H1 (cell line): ENCODE results near the gene NT5DC3. TPM values are rescaled to one million over a fixed set of nuclear protein-coding genes. Genes with fewer than 3 reads are reported as not detected.

Experiments used
- CTCF ChIA-PET: fragments of 300-600 bp; sonication (Branson Sonifier 250); formaldehyde crosslinking; loops from one replicate; lab custom pipeline; 2021; ENCODE audit not compliant: partially characterized antibody; lab: Charles Lee
- POLR2A ChIA-PET: fragments of 300-600 bp; sonication (Branson Sonifier 250); formaldehyde crosslinking; loops from one replicate; lab custom pipeline; 2021; ENCODE audit warnings: inconsistent platforms; ENCODE audit not compliant: partially characterized antibody; lab: Charles Lee
- DNase-seq, 2 experiments: peaks; one replicate each; pipeline versions ENCODE4 v3.0.0 to v3.0.0-alpha.2; 2010 to 2022; ENCODE audit warnings: low spot score in 2 of 2, low read depth in 1 of 2, mixed read lengths in 1 of 2
- FAIRE-seq: peaks from 2 replicates; lab custom pipeline; 2011; peaks lifted over from hg19 to GRCh38; lab: Jason Lieb, UNC
- H2AFZ ChIP-seq: 2 replicates; pipeline ENCODE4 v1.8.1; 2012; ENCODE audit warnings: low read length, inconsistent platforms
- H2AK5ac ChIP-seq: 2 replicates; pipeline ENCODE4 v1.6.1; 2013; ENCODE audit warnings: low read depth, low read length
- H2BK120ac ChIP-seq: replicated peaks from 2 replicates; pipeline ENCODE3; 2013; ENCODE audit warnings: low read depth, low read length, inconsistent platforms
- H2BK12ac ChIP-seq: 2 replicates; pipeline ENCODE4 v1.6.1; 2013; ENCODE audit warnings: low read depth, low read length
- H2BK15ac ChIP-seq: 2 replicates; pipeline ENCODE4 v1.6.1; 2013; ENCODE audit warnings: low read length
- H2BK20ac ChIP-seq: 2 replicates; pipeline ENCODE4 v1.6.1; 2013; ENCODE audit warnings: low read length
- H2BK5ac ChIP-seq: 2 replicates; pipeline ENCODE4 v1.6.1; 2013; ENCODE audit warnings: low read depth, low read length
- H3K14ac ChIP-seq: 2 replicates; pipeline ENCODE4 v1.6.1; 2013; ENCODE audit warnings: inconsistent platforms; ENCODE audit not compliant: insufficient read length
- H3K18ac ChIP-seq: 2 replicates; pipeline ENCODE4 v1.6.1; 2013; ENCODE audit warnings: low read length; ENCODE audit errors: extremely low read depth
- H3K23ac ChIP-seq: 2 replicates; pipeline ENCODE4 v1.6.1; 2013; ENCODE audit warnings: inconsistent platforms; ENCODE audit not compliant: insufficient read length
- H3K23me2 ChIP-seq: 2 replicates; pipeline ENCODE4 v1.6.1; 2013; ENCODE audit warnings: low read depth, low read length
- H3K27ac ChIP-seq: 2 replicates; pipeline ENCODE4 v1.6.1; 2011; ENCODE audit warnings: low read depth, low read length, inconsistent platforms
- H3K27me3 ChIP-seq, 4 experiments: replicated peaks in 1 of 4; 1 replicate in 1 of 4; 2 replicates in 3 of 4; pipeline versions ENCODE4 v1.6.1 to v1.8.1; 2011 to 2013; ENCODE audit warnings: low read length in 3 of 4, mild to moderate bottlenecking in 3 of 4, inconsistent platforms in 2 of 4, mixed read lengths in 2 of 4, moderate library complexity in 1 of 4; ENCODE audit not compliant: control insufficient read depth in 3 of 4, insufficient read depth in 3 of 4; ENCODE audit errors: extremely low read depth in 1 of 4
- H3K36me3 ChIP-seq, 4 experiments: 2 replicates each; pipeline versions ENCODE4 v1.6.1 to v1.8.1; 2011 to 2013; ENCODE audit warnings: mild to moderate bottlenecking in 4 of 4, low read length in 3 of 4, moderate library complexity in 2 of 4, control low read depth in 1 of 4, inconsistent platforms in 1 of 4; ENCODE audit not compliant: insufficient read depth in 4 of 4, control insufficient read depth in 2 of 4
- H3K4ac ChIP-seq: replicated peaks from 2 replicates; pipeline ENCODE3; 2013; ENCODE audit warnings: low read length, low read depth, mixed read lengths, inconsistent platforms; ENCODE audit not compliant: insufficient read length
- H3K4me1 ChIP-seq, 4 experiments: replicated peaks in 1 of 4; 1 replicate in 1 of 4; 2 replicates in 3 of 4; pipeline versions ENCODE4 v1.6.1 to v1.8.1; 2011 to 2013; ENCODE audit warnings: low read length in 3 of 4, inconsistent platforms in 2 of 4, mixed read lengths in 1 of 4; ENCODE audit not compliant: insufficient read depth in 4 of 4, control insufficient read depth in 3 of 4
- H3K4me2 ChIP-seq, 2 experiments: 2 replicates each; pipeline versions ENCODE4 v1.6.1 to v1.8.1; 2011 to 2013; ENCODE audit warnings: low read depth in 2 of 2, low read length in 2 of 2, control low read depth in 1 of 2, inconsistent platforms in 1 of 2, mild to moderate bottlenecking in 1 of 2; ENCODE audit not compliant: insufficient read depth in 1 of 2
- H3K4me3 ChIP-seq, 4 experiments: fragments of 200-600, 300-600 bp in 1 of 4; sonication (generic), shearing (Covaris generic), sonication (Bioruptor Twin) in 1 of 4; 2 replicates each; pipeline versions ENCODE4 v1.5.1 to v1.8.1; 2011 to 2016; ENCODE audit warnings: low read length in 4 of 4, low read depth in 3 of 4, control low read depth in 2 of 4, inconsistent platforms in 2 of 4, mild to moderate bottlenecking in 2 of 4, mixed read lengths in 1 of 4, moderate library complexity in 1 of 4; ENCODE audit not compliant: insufficient read depth in 2 of 4; ENCODE audit errors: extremely low read depth in 1 of 4
- H3K56ac ChIP-seq: replicated peaks from 2 replicates; pipeline ENCODE3; 2013; ENCODE audit warnings: low read depth, mild to moderate bottlenecking, mixed read lengths, low read length, inconsistent platforms; ENCODE audit not compliant: insufficient read length
- H3K79me1 ChIP-seq: 2 replicates; pipeline ENCODE4 v1.6.1; 2013; ENCODE audit warnings: low read depth, low read length, control low read depth
- H3K79me2 ChIP-seq, 2 experiments: 2 replicates each; pipeline versions ENCODE4 v1.6.1 to v1.8.1; 2012 to 2013; ENCODE audit warnings: low read length in 2 of 2, mild to moderate bottlenecking in 2 of 2, inconsistent platforms in 1 of 2; ENCODE audit not compliant: insufficient read depth in 2 of 2, control insufficient read depth in 1 of 2
- H3K9ac ChIP-seq, 4 experiments: replicated peaks in 1 of 4; 1 replicate in 1 of 4; 2 replicates in 3 of 4; pipeline versions ENCODE4 v1.6.1 to v1.8.1; 2011 to 2013; ENCODE audit warnings: low read depth in 3 of 4, low read length in 3 of 4, control low read depth in 2 of 4, mild to moderate bottlenecking in 2 of 4, moderate library complexity in 2 of 4, inconsistent platforms in 1 of 4; ENCODE audit errors: extremely low read depth in 1 of 4
- H3K9me3 ChIP-seq, 2 experiments: 2 replicates each; pipeline versions ENCODE4 v1.6.1 to v1.8.1; 2012 to 2013; ENCODE audit warnings: mild to moderate bottlenecking in 2 of 2, moderate library complexity in 2 of 2, control low read depth in 1 of 2, inconsistent platforms in 1 of 2, low read depth in 1 of 2, low read length in 1 of 2, mixed read lengths in 1 of 2; ENCODE audit not compliant: insufficient read depth in 2 of 2
- H4K20me1 ChIP-seq, 2 experiments: replicated peaks in 1 of 2; 2 replicates each; pipeline versions ENCODE3 to v1.8.1; 2011 to 2013; ENCODE audit warnings: inconsistent platforms in 2 of 2, low read length in 2 of 2, mild to moderate bottlenecking in 1 of 2; ENCODE audit not compliant: insufficient read depth in 2 of 2, control insufficient read depth in 1 of 2
- H4K5ac ChIP-seq: 2 replicates; pipeline ENCODE4 v1.6.1; 2013; ENCODE audit warnings: low read length, low read depth, mixed read lengths, inconsistent platforms; ENCODE audit not compliant: insufficient read length
- H4K8ac ChIP-seq: 2 replicates; pipeline ENCODE4 v1.8.0; 2013; ENCODE audit warnings: mild to moderate bottlenecking, moderate library complexity, low read length, inconsistent platforms; ENCODE audit not compliant: insufficient read depth; ENCODE audit errors: extremely low read depth
- H4K91ac ChIP-seq: replicated peaks from 2 replicates; pipeline ENCODE3; 2013; ENCODE audit warnings: low read length, mixed read lengths, inconsistent platforms; ENCODE audit not compliant: insufficient read length
- WGBS, 2 experiments: shearing (Covaris generic) in 1 of 2; methylation state at CpG; one replicate each; pipeline versions ENCODE4 v1.1.6 to v1.1.7; 2013 to 2015; ENCODE audit warnings: low lambda C conversion rate in 2 of 2, mixed read lengths in 2 of 2, inconsistent platforms in 1 of 2, low coverage in 1 of 2, missing lambda C conversion rate in 1 of 2; ENCODE audit not compliant: insufficient replicate concordance in 2 of 2, insufficient coverage in 1 of 2, insufficient read length in 1 of 2; ENCODE audit errors: extremely low coverage in 1 of 2, missing lambda C conversion rate in 1 of 2; 5-methylcytosine and 5-hydroxymethylcytosine counted together
- polyA plus RNA-seq, 7 experiments: library from polyadenylated mRNA; depleted of rRNA in 3 of 7; stranded (reverse) in 5 of 7; unstranded in 2 of 7; fragments of >200 nt in 5 of 7; fragments of 200-250 nt in 2 of 7; gene quantifications; 1 replicate in 5 of 7; 2 replicates in 1 of 7; 4 replicates in 1 of 7; pipeline versions ENCODE4 v1.2.1 to v1.2.3, GENCODE V29; 2011 to 2013; ENCODE audit warnings: missing spikeins in 2 of 7, mixed read lengths in 2 of 7
- total RNA-seq: library from RNA; stranded (reverse); fragmentation: NEBNext Ultra II Directional; extraction: Animal tissue kit (Norgen Biotek cat#: 25700); gene quantifications from 2 replicates; pipeline ENCODE4 v1.2.1, GENCODE V29; 2021

The NT5DC3 gene
- total and polyA plus RNA-seq, 2 of the 8 experiments (the other 6 are each of a cell fraction or from before 2014, with no cell fraction given) = 5.4 to 14.8 TPM

DNA sequence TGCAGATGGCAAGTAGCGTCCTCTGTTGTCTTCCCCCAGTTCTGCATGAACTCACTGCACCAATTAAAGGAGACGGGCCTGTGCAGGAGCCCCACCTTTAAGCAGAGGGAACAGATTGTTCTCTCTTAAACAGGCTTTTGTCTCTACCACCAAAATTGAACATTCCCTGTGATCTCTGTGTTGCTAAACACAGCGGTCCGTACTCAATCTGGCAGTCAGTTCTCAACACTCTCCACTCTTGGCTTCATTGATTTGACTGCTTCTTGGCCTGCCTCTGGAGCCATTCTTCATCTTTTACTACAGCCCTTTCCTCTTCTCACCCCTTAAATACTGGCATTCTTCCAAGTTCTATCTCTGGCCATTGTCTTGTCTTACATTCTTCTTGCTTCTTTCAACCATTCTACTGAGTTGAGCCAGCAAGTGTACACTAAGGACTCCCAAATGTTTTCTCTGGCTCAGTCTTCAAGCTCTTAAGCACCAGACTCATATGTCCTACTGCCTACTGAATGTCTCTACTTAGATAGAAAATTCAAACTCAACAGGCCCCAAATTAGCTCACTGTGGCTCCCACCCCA, 8.0 kb upstream of the NT5DC3 start:
- Histone ChIP-seq H3K79me2 (no peaks in the 10 kb centered on the region), H3K56ac (no peak overlapping the region), H2BK120ac (no peak overlapping the region), H4K5ac (no peak overlapping the region), H3K23ac (no peak overlapping the region), H2BK15ac (no peak overlapping the region), H3K18ac (no peak overlapping the region), H3K79me1 (no peaks in the 10 kb centered on the region), H3K9me3 (no peaks in the 10 kb centered on the region), H3K36me3 (no peaks in the 10 kb centered on the region), H3K4ac (no peak overlapping the region), H2BK20ac (no peak overlapping the region), H2AK5ac (no peak overlapping the region), H3K4me3 (no peak overlapping the region), H3K9ac (no peak overlapping the region), H4K91ac (no peak overlapping the region), H4K20me1 (no peaks in the 10 kb centered on the region), H2AFZ (no peak overlapping the region), H3K23me2 (no peaks in the 10 kb centered on the region), H3K27me3 (no peaks in the 10 kb centered on the region), H2BK5ac (no peak overlapping the region), H2BK12ac (no peak overlapping the region), H3K4me2 (no peak overlapping the region), H3K4me1 (no peaks in the 10 kb centered on the region), H4K8ac (no peak overlapping the region), H3K14ac (no peak overlapping the region), H3K27ac (no peak overlapping the region)
- FAIRE-seq = no peak
- CTCF ChIA-PET = no interaction called here
- POLR2A ChIA-PET = no interaction called here
- DNase-seq = no peak
- WGBS, 2 experiments = 84% methylated on average over 4 of the region's 4 CpGs; no CpG with 5 or more reads in 1 of the 2 experiments
